Measurements from ENCODE around the gene NEK11. TPM values are rescaled to one million over a fixed set of nuclear protein-coding genes. Genes with fewer than 3 reads are reported as not detected.

The NEK11 gene
- polyA plus RNA-seq, 1 of the 3 experiments (the other 2 are of a cell fraction), result 4.7 TPM

DNA sequence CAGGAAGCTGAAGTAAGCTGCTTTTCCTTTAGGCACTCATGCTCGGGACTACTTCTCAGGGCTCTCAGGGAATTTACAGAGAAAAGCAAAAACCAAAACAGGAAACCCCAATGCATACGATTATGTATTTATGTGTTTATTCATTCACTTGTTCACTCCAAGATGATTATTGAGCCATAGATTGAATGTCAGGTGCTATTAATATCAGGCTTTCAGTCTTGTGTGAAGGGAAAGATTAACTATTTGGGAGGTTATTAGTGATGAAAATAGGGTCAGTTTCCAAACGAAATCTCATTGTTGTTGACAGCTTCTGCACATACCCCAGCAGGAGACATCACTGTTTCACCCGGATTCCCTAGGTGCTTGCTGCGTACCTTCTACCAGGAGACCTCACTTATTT, 135.8 kb downstream of the NEK11 start (continued):
- TF ChIP-seq, protein P1, sequence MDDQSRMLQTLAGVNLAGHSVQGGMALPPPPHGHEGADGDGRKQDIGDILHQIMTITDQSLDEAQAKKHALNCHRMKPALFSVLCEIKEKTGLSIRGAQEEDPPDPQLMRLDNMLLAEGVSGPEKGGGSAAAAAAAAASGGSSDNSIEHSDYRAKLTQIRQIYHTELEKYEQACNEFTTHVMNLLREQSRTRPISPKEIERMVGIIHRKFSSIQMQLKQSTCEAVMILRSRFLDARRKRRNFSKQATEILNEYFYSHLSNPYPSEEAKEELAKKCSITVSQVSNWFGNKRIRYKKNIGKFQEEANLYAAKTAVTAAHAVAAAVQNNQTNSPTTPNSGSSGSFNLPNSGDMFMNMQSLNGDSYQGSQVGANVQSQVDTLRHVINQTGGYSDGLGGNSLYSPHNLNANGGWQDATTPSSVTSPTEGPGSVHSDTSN (IDR thresholded peaks at IDR 0.05), result no peak
- no peak for TF ChIP-seq JUND (IDR thresholded peaks at IDR 0.05)
- TF ChIP-seq, protein P2, sequence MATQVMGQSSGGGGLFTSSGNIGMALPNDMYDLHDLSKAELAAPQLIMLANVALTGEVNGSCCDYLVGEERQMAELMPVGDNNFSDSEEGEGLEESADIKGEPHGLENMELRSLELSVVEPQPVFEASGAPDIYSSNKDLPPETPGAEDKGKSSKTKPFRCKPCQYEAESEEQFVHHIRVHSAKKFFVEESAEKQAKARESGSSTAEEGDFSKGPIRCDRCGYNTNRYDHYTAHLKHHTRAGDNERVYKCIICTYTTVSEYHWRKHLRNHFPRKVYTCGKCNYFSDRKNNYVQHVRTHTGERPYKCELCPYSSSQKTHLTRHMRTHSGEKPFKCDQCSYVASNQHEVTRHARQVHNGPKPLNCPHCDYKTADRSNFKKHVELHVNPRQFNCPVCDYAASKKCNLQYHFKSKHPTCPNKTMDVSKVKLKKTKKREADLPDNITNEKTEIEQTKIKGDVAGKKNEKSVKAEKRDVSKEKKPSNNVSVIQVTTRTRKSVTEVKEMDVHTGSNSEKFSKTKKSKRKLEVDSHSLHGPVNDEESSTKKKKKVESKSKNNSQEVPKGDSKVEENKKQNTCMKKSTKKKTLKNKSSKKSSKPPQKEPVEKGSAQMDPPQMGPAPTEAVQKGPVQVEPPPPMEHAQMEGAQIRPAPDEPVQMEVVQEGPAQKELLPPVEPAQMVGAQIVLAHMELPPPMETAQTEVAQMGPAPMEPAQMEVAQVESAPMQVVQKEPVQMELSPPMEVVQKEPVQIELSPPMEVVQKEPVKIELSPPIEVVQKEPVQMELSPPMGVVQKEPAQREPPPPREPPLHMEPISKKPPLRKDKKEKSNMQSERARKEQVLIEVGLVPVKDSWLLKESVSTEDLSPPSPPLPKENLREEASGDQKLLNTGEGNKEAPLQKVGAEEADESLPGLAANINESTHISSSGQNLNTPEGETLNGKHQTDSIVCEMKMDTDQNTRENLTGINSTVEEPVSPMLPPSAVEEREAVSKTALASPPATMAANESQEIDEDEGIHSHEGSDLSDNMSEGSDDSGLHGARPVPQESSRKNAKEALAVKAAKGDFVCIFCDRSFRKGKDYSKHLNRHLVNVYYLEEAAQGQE (IDR thresholded peaks at IDR 0.05; ENCODE audit: low read depth, low read length), result no peak
- TF ChIP-seq, protein P3, sequence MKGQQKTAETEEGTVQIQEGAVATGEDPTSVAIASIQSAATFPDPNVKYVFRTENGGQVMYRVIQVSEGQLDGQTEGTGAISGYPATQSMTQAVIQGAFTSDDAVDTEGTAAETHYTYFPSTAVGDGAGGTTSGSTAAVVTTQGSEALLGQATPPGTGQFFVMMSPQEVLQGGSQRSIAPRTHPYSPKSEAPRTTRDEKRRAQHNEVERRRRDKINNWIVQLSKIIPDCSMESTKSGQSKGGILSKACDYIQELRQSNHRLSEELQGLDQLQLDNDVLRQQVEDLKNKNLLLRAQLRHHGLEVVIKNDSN (IDR thresholded peaks at IDR 0.05; ENCODE audit: borderline replicate concordance, low read depth), result no peak

DNA sequence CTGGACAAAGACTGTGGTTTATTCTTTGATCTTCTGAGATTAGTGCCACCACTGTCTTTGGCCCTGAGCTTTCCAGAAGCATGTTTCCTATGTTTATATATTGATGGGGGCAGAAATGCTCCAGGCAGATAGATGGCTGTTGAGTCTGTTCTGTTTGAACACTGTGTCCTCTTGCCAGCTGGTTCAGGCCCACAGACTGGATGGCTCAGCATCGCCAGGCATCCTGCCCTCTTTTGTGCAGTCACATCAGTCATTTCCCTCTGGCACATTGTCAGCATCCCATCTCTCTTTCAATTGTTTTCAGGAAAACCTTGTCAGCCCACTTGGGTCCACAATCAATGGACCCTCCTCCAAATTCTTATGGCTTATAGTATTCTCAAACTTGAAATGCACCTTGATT, 141.2 kb downstream of the NEK11 start:
- DNase-seq, result no peak
- Histone ChIP-seq H3K9ac (no peak overlapping the region), H3K9me3 (no peaks in the 10 kb centered on the region), H3K36me3 (replicated peaks in 1 of 2; ENCODE audit: control insufficient read depth in 1 of 2, insufficient read depth in 2 of 2, low read length in 1 of 2) (no peaks in the 10 kb centered on the region), H3K79me2 (ENCODE audit: insufficient read depth) (no peaks in the 10 kb centered on the region), H3K4me3 (ENCODE audit: low read depth in 2 of 2, low read length in 1 of 2) (no peak overlapping the region), H3K27ac (ENCODE audit: low read depth in 2 of 2, low read length in 1 of 2) (peak overlapping the region in 1 of 2 experiments; percentile 6; a peak in 1 of 4 replicates), H3K4me1 (ENCODE audit: control insufficient read depth in 1 of 2, insufficient read depth in 2 of 2, low read depth in 1 of 2, low read length in 1 of 2) (peaks cover 0 to 7% of the 10 kb centered on the region in 2 experiments; a peak in 2 of 4 replicates), H2AFZ (ENCODE audit: low read depth) (no peak overlapping the region), H3K9me2 (no peaks in the 10 kb centered on the region), H3K4me2 (no peak overlapping the region), H3K27me3 (ENCODE audit: insufficient read depth) (no peaks in the 10 kb centered on the region), H4K20me1 (ENCODE audit: insufficient read depth) (no peaks in the 10 kb centered on the region), H3F3A (replicated peaks; ENCODE audit: insufficient read depth) (no peaks in the 10 kb centered on the region)
- CTCF ChIA-PET, result no interaction called here
- POLR2A ChIA-PET, result no interaction called here
- WGBS (ENCODE audit: low lambda C conversion rate), result 83% methylated on average over 1 of the region's 1 CpG
- TF ChIP-seq EZH2phosphoT487 (IDR thresholded peaks at IDR 0.05; ENCODE audit: borderline replicate concordance, low read depth), result no peak
- TF ChIP-seq, protein P4, sequence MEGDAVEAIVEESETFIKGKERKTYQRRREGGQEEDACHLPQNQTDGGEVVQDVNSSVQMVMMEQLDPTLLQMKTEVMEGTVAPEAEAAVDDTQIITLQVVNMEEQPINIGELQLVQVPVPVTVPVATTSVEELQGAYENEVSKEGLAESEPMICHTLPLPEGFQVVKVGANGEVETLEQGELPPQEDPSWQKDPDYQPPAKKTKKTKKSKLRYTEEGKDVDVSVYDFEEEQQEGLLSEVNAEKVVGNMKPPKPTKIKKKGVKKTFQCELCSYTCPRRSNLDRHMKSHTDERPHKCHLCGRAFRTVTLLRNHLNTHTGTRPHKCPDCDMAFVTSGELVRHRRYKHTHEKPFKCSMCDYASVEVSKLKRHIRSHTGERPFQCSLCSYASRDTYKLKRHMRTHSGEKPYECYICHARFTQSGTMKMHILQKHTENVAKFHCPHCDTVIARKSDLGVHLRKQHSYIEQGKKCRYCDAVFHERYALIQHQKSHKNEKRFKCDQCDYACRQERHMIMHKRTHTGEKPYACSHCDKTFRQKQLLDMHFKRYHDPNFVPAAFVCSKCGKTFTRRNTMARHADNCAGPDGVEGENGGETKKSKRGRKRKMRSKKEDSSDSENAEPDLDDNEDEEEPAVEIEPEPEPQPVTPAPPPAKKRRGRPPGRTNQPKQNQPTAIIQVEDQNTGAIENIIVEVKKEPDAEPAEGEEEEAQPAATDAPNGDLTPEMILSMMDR (IDR thresholded peaks at IDR 0.05), result no peak
- TF ChIP-seq, protein P5, sequence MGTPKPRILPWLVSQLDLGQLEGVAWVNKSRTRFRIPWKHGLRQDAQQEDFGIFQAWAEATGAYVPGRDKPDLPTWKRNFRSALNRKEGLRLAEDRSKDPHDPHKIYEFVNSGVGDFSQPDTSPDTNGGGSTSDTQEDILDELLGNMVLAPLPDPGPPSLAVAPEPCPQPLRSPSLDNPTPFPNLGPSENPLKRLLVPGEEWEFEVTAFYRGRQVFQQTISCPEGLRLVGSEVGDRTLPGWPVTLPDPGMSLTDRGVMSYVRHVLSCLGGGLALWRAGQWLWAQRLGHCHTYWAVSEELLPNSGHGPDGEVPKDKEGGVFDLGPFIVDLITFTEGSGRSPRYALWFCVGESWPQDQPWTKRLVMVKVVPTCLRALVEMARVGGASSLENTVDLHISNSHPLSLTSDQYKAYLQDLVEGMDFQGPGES (IDR thresholded peaks at IDR 0.05; ENCODE audit: low read depth, low read length), result no peak
- TF ChIP-seq SIN3A (IDR thresholded peaks at IDR 0.05; ENCODE audit: borderline replicate concordance, low read depth, low read length), result no peak
- TF ChIP-seq FOXM1 (IDR thresholded peaks at IDR 0.05; ENCODE audit: low read depth), result no peak
- no peak for TF ChIP-seq NFIC (IDR thresholded peaks at IDR 0.05; ENCODE audit: borderline replicate concordance)
- no peak for TF ChIP-seq EP300 (IDR thresholded peaks at IDR 0.05; ENCODE audit: borderline replicate concordance in 1 of 2, low read depth in 1 of 2, low read length in 1 of 2)
- no peak for TF ChIP-seq FOXJ3 (CRISPR knock-in tag; IDR thresholded peaks at IDR 0.05)
- no peak for TF ChIP-seq POLR2AphosphoS5 (IDR thresholded peaks at IDR 0.05; ENCODE audit: low read depth, low read length)
- no peak for TF ChIP-seq FOSL2 (IDR thresholded peaks at IDR 0.05; ENCODE audit: borderline replicate concordance, low read depth)
- TF ChIP-seq SMC3 (IDR thresholded peaks at IDR 0.05; ENCODE audit: low read depth, low read length), result no peak
- TF ChIP-seq TCF12 (IDR thresholded peaks at IDR 0.05), result no peak
- TF ChIP-seq, protein P6, sequence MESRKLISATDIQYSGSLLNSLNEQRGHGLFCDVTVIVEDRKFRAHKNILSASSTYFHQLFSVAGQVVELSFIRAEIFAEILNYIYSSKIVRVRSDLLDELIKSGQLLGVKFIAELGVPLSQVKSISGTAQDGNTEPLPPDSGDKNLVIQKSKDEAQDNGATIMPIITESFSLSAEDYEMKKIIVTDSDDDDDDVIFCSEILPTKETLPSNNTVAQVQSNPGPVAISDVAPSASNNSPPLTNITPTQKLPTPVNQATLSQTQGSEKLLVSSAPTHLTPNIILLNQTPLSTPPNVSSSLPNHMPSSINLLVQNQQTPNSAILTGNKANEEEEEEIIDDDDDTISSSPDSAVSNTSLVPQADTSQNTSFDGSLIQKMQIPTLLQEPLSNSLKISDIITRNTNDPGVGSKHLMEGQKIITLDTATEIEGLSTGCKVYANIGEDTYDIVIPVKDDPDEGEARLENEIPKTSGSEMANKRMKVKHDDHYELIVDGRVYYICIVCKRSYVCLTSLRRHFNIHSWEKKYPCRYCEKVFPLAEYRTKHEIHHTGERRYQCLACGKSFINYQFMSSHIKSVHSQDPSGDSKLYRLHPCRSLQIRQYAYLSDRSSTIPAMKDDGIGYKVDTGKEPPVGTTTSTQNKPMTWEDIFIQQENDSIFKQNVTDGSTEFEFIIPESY (IDR thresholded peaks at IDR 0.05; ENCODE audit: borderline replicate concordance, low read depth), result no peak
- TF ChIP-seq YY1 (IDR thresholded peaks at IDR 0.05; ENCODE audit: low read depth), result no peak
- TF ChIP-seq NRF1 (IDR thresholded peaks at IDR 0.05; ENCODE audit: low read depth, low read length), result no peak
- no peak for TF ChIP-seq ELF1 (IDR thresholded peaks at IDR 0.05)
- no peak for TF ChIP-seq TEAD4 (IDR thresholded peaks at IDR 0.05; ENCODE audit: borderline replicate concordance, insufficient read depth)

Measured in SK-N-SH (cell line).